ENCODE results near the gene ST6GAL2. TPM values are rescaled to one million over a fixed set of nuclear protein-coding genes. Genes with fewer than 3 reads are reported as not detected.

ST6GAL2 gene
- total and polyA plus RNA-seq, 9 of the 15 experiments (the other 6 are each of a cell fraction or from before 2014, with no cell fraction given) = not detected

DNA sequence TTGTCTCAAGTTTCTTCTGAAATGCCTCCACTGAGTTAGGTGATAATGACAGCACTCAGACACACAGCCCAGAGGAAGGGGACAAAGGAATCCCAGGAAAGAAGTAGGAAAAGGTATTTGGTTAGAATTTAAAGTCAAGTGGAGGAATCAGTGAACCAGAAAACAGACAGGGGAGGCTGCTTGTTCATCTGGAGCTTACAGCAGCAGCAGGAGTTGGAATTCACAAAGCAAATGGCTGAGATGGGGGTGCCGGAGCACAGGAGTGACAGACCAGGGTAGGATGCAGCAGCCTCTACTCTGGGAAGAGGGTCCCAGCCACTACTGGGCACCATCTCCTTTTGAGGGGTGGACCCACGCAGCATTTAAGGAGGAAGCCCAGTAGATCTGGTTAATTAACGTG is 104.8 kb downstream of the ST6GAL2 start (continued):
- TF ChIP-seq PPARD (CRISPR knock-in tag; IDR thresholded peaks at IDR 0.05) (no peak), SAFB2 (IDR thresholded peaks at IDR 0.05; ENCODE audit: borderline replicate concordance, low read depth, low read length, severe bottlenecking) (no peak), DEAF1 (CRISPR knock-in tag; IDR thresholded peaks at IDR 0.05) (no peak)

- in situ Hi-C loops (cut with MboI) = no loop called here
- DNase-seq (ENCODE audit: extremely low read depth in 1 of 4, low spot score in 3 of 4) (no peak), ATAC-seq (no peak), FAIRE-seq (no peak)
- no peaks in the 10 kb centered on the region for H3K9me3 ChIP-seq (replicated peaks; ENCODE audit: control insufficient read depth, insufficient read depth, low read depth, low read length)
- ChIA-PET POLR2A (interaction anchor here (0.6 kb wide), 1 partner anchor 841 kb away, joined by 4 read pairs; no protein-coding TSS in a partner anchor), CTCF (ENCODE audit: low intra/inter-chr PET ratio) (no interaction called here)
- no peaks in the 10 kb centered on the region for H3K27me3 ChIP-seq (ENCODE audit: control insufficient read depth in 2 of 2, insufficient read depth in 2 of 2, low read length in 2 of 2)
- no peaks in the 10 kb centered on the region for H3K9me1 ChIP-seq (ENCODE audit: control insufficient read depth, insufficient read depth, low read length)
- no peaks in the 10 kb centered on the region for H3K4me1 ChIP-seq (replicated peaks in 1 of 2; ENCODE audit: control insufficient read depth in 2 of 2, insufficient read depth in 2 of 2, low read length in 2 of 2)
- intact Hi-C loops (cut with micrococcal nuclease) = no loop called here
- BruUV-seq (replicated peaks) = no TSS peak
- H4K20me1 ChIP-seq (replicated peaks; ENCODE audit: control insufficient read depth, insufficient read depth, low read length) = no peaks in the 10 kb centered on the region
- no peak overlapping the region for H3K9ac ChIP-seq (ENCODE audit: insufficient read depth in 1 of 2, low read depth in 2 of 2, low read length in 2 of 2)
- H3K79me2 ChIP-seq (ENCODE audit: control insufficient read depth, insufficient read depth, low read length) = no peaks in the 10 kb centered on the region
- H3K4me3 ChIP-seq = no peak overlapping the region
- H3K27ac ChIP-seq (ENCODE audit: extremely low read depth, low read depth, low read length) = no peak overlapping the region
- 0% methylated on average over 3 of the region's 3 CpGs for WGBS (ENCODE audit: insufficient coverage, low coverage, missing lambda C conversion rate)
- no peak overlapping the region for H3K4me2 ChIP-seq (ENCODE audit: insufficient read depth, low read length)
- H3K36me3 ChIP-seq (ENCODE audit: control insufficient read depth, insufficient read depth, low read length) = no peaks in the 10 kb centered on the region
- no peak overlapping the region for H2AFZ ChIP-seq (ENCODE audit: low read depth, low read length)
- TF ChIP-seq NR4A1 (CRISPR knock-in tag; IDR thresholded peaks at IDR 0.05) = no peak
- TF ChIP-seq NR4A1 (tag; IDR thresholded peaks at IDR 0.05) = no peak
- no peak for TF ChIP-seq ZNF133 (CRISPR knock-in tag; IDR thresholded peaks at IDR 0.05)
- TF ChIP-seq, protein P1, sequence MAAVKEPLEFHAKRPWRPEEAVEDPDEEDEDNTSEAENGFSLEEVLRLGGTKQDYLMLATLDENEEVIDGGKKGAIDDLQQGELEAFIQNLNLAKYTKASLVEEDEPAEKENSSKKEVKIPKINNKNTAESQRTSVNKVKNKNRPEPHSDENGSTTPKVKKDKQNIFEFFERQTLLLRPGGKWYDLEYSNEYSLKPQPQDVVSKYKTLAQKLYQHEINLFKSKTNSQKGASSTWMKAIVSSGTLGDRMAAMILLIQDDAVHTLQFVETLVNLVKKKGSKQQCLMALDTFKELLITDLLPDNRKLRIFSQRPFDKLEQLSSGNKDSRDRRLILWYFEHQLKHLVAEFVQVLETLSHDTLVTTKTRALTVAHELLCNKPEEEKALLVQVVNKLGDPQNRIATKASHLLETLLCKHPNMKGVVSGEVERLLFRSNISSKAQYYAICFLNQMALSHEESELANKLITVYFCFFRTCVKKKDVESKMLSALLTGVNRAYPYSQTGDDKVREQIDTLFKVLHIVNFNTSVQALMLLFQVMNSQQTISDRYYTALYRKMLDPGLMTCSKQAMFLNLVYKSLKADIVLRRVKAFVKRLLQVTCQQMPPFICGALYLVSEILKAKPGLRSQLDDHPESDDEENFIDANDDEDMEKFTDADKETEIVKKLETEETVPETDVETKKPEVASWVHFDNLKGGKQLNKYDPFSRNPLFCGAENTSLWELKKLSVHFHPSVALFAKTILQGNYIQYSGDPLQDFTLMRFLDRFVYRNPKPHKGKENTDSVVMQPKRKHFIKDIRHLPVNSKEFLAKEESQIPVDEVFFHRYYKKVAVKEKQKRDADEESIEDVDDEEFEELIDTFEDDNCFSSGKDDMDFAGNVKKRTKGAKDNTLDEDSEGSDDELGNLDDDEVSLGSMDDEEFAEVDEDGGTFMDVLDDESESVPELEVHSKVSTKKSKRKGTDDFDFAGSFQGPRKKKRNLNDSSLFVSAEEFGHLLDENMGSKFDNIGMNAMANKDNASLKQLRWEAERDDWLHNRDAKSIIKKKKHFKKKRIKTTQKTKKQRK (IDR thresholded peaks at IDR 0.05; ENCODE audit: borderline replicate concordance, low read depth, low read length) = no peak
- TF ChIP-seq POLR2G (IDR thresholded peaks at IDR 0.05; ENCODE audit: low read depth, low read length) = no peak
- TF ChIP-seq CREB3 (tag; conservative IDR thresholded peaks at IDR 0.05; ENCODE audit: low read depth) = no peak
- TF ChIP-seq, protein P2, sequence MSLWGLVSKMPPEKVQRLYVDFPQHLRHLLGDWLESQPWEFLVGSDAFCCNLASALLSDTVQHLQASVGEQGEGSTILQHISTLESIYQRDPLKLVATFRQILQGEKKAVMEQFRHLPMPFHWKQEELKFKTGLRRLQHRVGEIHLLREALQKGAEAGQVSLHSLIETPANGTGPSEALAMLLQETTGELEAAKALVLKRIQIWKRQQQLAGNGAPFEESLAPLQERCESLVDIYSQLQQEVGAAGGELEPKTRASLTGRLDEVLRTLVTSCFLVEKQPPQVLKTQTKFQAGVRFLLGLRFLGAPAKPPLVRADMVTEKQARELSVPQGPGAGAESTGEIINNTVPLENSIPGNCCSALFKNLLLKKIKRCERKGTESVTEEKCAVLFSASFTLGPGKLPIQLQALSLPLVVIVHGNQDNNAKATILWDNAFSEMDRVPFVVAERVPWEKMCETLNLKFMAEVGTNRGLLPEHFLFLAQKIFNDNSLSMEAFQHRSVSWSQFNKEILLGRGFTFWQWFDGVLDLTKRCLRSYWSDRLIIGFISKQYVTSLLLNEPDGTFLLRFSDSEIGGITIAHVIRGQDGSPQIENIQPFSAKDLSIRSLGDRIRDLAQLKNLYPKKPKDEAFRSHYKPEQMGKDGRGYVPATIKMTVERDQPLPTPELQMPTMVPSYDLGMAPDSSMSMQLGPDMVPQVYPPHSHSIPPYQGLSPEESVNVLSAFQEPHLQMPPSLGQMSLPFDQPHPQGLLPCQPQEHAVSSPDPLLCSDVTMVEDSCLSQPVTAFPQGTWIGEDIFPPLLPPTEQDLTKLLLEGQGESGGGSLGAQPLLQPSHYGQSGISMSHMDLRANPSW (CRISPR knock-in tag; IDR thresholded peaks at IDR 0.05) = no peak
- no peak for TF ChIP-seq NR3C1 (CRISPR knock-in tag; IDR thresholded peaks at IDR 0.05)
- TF ChIP-seq ZNF3 (CRISPR knock-in tag; IDR thresholded peaks at IDR 0.05) = no peak
- TF ChIP-seq GABPA (tag; conservative IDR thresholded peaks at IDR 0.05; ENCODE audit: low read depth) = no peak
These were observed 114.2 kb downstream of the ST6GAL2 start for GRCh38 chr2:106771811-106772210.
